ENCODE measurements around the gene NIT1. TPM values are rescaled to one million over a fixed set of nuclear protein-coding genes. Genes with fewer than 3 reads are reported as not detected.

NIT1 gene
- total and polyA plus RNA-seq, 9 of the 15 experiments (the other 6 are each of a cell fraction or from before 2014, with no cell fraction given), result 18.4 to 76.0 (median 33.7) TPM

- no peak for TF ChIP-seq CBX5 (IDR thresholded peaks at IDR 0.05; ENCODE audit: borderline replicate concordance, low read depth)
- peak; percentile 59 for TF ChIP-seq L3MBTL2 (IDR thresholded peaks at IDR 0.05)
- TF ChIP-seq, protein P1, sequence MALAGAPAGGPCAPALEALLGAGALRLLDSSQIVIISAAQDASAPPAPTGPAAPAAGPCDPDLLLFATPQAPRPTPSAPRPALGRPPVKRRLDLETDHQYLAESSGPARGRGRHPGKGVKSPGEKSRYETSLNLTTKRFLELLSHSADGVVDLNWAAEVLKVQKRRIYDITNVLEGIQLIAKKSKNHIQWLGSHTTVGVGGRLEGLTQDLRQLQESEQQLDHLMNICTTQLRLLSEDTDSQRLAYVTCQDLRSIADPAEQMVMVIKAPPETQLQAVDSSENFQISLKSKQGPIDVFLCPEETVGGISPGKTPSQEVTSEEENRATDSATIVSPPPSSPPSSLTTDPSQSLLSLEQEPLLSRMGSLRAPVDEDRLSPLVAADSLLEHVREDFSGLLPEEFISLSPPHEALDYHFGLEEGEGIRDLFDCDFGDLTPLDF (CRISPR knock-in tag; IDR thresholded peaks at IDR 0.05), result peak; percentile 40; the same call in 1 of the 2 replicates
- TF ChIP-seq JUND (IDR thresholded peaks at IDR 0.05; ENCODE audit: borderline replicate concordance, low read depth, low read length), result peak; percentile 54; the same call in 1 of the 2 replicates
- TF ChIP-seq JUND (tag; IDR thresholded peaks at IDR 0.05; ENCODE audit: borderline replicate concordance, low read depth, low read length), result peak; percentile 37; the same call in 1 of the 3 replicates
- no peak for TF ChIP-seq BRD9 (IDR thresholded peaks at IDR 0.05; ENCODE audit: low read depth, partially characterized antibody)
- TF ChIP-seq HNRNPK (IDR thresholded peaks at IDR 0.05; ENCODE audit: low read depth, low read length, poor library complexity, severe bottlenecking), result no peak
- TF ChIP-seq CHD2 (IDR thresholded peaks at IDR 0.05; ENCODE audit: low read depth, low read length), result no peak
- TF ChIP-seq NR1H2 (CRISPR knock-in tag; IDR thresholded peaks at IDR 0.05), result no peak
- TF ChIP-seq EZH2 (IDR thresholded peaks at IDR 0.05; ENCODE audit: borderline replicate concordance, low read depth, low read length), result no peak
- TF ChIP-seq ZNF140 (CRISPR knock-in tag; IDR thresholded peaks at IDR 0.05), result no peak
- TF ChIP-seq ZKSCAN8 (CRISPR knock-in tag; IDR thresholded peaks at IDR 0.05), result no peak
- peak in 1 of 2 experiments; percentile 76; a peak in 2 of 4 replicates for TF ChIP-seq TEAD1 (CRISPR knock-in tag; IDR thresholded peaks at IDR 0.05)
- no peak for TF ChIP-seq IRF1 (CRISPR knock-in tag; IDR thresholded peaks at IDR 0.05; ENCODE audit: borderline replicate concordance)
- TF ChIP-seq CEBPG (CRISPR knock-in tag; IDR thresholded peaks at IDR 0.05), result no peak
- TF ChIP-seq CEBPG (tag; conservative IDR thresholded peaks at IDR 0.05 in 1 of 2, IDR thresholded peaks at IDR 0.05 in 1 of 2), result no peak
- no peak for TF ChIP-seq HEY1 (CRISPR knock-in tag; IDR thresholded peaks at IDR 0.05; ENCODE audit: borderline replicate concordance)
- TF ChIP-seq PML (IDR thresholded peaks at IDR 0.05; ENCODE audit: low read length), result 0 out of 2 replicates have a peak, but pooled peaks have one; percentile 14
- TF ChIP-seq FOXP1 (CRISPR knock-in tag; IDR thresholded peaks at IDR 0.05), result peak; percentile 70; the same call in 1 of the 2 replicates
- TF ChIP-seq SMARCA4 (IDR thresholded peaks at IDR 0.05), result no peak
- TF ChIP-seq, protein P2, sequence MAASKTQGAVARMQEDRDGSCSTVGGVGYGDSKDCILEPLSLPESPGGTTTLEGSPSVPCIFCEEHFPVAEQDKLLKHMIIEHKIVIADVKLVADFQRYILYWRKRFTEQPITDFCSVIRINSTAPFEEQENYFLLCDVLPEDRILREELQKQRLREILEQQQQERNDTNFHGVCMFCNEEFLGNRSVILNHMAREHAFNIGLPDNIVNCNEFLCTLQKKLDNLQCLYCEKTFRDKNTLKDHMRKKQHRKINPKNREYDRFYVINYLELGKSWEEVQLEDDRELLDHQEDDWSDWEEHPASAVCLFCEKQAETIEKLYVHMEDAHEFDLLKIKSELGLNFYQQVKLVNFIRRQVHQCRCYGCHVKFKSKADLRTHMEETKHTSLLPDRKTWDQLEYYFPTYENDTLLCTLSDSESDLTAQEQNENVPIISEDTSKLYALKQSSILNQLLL (CRISPR knock-in tag; IDR thresholded peaks at IDR 0.05; ENCODE audit: borderline replicate concordance), result no peak
- peak in 1 of 2 experiments; percentile 36; a peak in 2 of 4 replicates for TF ChIP-seq RAD21 (CRISPR knock-in tag; conservative IDR thresholded peaks at IDR 0.05 in 1 of 2, IDR thresholded peaks at IDR 0.05 in 1 of 2)
- no peak; the same call in 1 of the 2 replicates for TF ChIP-seq MTA3 (IDR thresholded peaks at IDR 0.05; ENCODE audit: borderline replicate concordance)
- TF ChIP-seq GABPA (tag; conservative IDR thresholded peaks at IDR 0.05; ENCODE audit: low read depth), result 0 out of 2 replicates have a peak, but pooled peaks have one; percentile 18
- no peak for TF ChIP-seq BRCA1 (IDR thresholded peaks at IDR 0.05)
- no peak for TF ChIP-seq BRCA1 (CRISPR knock-in tag; IDR thresholded peaks at IDR 0.05)
Measured at GRCh38 chr1:161119092-161119903, 1.4 kb downstream of the NIT1 start (continued).

All from K562 (cell line).